Hepatocyte (in vitro differentiated cells): ENCODE data around the gene RPL9. TPM values are rescaled to one million over a fixed set of nuclear protein-coding genes. Genes with fewer than 3 reads are reported as not detected.

Experiments used
- DNase-seq: peaks from one replicate; pipeline ENCODE4 v3.0.0-alpha.2; 2016; ENCODE audit warnings: low spot score
- H2AFZ ChIP-seq: fragments of 200-600 bp; sonication (generic); 2 replicates; pipeline ENCODE4 v1.6.0; 2016; ENCODE audit warnings: antibody characterized with exemption, mild to moderate bottlenecking
- H3K27ac ChIP-seq: fragments of 200-600 bp; sonication (generic); 2 replicates; pipeline ENCODE4 v1.5.1; 2016; ENCODE audit warnings: mild to moderate bottlenecking
- H3K27me3 ChIP-seq: fragments of 200-600 bp; sonication (generic); 2 replicates; pipeline ENCODE4 v1.6.1; 2016
- H3K36me3 ChIP-seq: fragments of 200-600 bp; sonication (generic); replicated peaks from 2 replicates; pipeline ENCODE4 v1.5.1; 2016; ENCODE audit warnings: low read depth; ENCODE audit not compliant: insufficient read depth
- H3K4me1 ChIP-seq: fragments of 200-600 bp; sonication (generic); 2 replicates; pipeline ENCODE4 v1.5.1; 2016; ENCODE audit warnings: mild to moderate bottlenecking, moderate library complexity; ENCODE audit not compliant: insufficient read depth
- H3K4me2 ChIP-seq: fragments of 200-600 bp; sonication (generic); 2 replicates; pipeline ENCODE4 v1.6.0; 2016
- H3K4me3 ChIP-seq: fragments of 200-600 bp; sonication (generic); 2 replicates; pipeline ENCODE4 v1.5.1; 2016; ENCODE audit warnings: mild to moderate bottlenecking
- H3K79me2 ChIP-seq: fragments of 200-600 bp; sonication (generic); 2 replicates; pipeline ENCODE4 v1.6.0; 2017; ENCODE audit warnings: mild to moderate bottlenecking
- H3K9me2 ChIP-seq: fragments of 200-600 bp; sonication (generic); replicated peaks from 2 replicates; pipeline ENCODE4 v1.6.0; 2017; ENCODE audit warnings: mild to moderate bottlenecking; ENCODE audit not compliant: insufficient read depth
- H3K9me3 ChIP-seq: fragments of 200-600 bp; sonication (generic); 2 replicates; pipeline ENCODE4 v1.5.1; 2016; ENCODE audit warnings: low read depth, mild to moderate bottlenecking
- H4K20me1 ChIP-seq: fragments of 200-600 bp; sonication (generic); 2 replicates; pipeline ENCODE4 v1.6.0; 2016; ENCODE audit warnings: mild to moderate bottlenecking; ENCODE audit not compliant: insufficient read depth, poor library complexity, severe bottlenecking
- EZH2 ChIP-seq: fragments of 200-600 bp; sonication (generic); IDR thresholded peaks from 2 replicates; pipeline ENCODE4 v1.6.1; 2016; ENCODE audit warnings: antibody characterized with exemption, mild to moderate bottlenecking, borderline replicate concordance
- EZH2phosphoT487 ChIP-seq: fragments of 200-600 bp; sonication (generic); IDR thresholded peaks from one replicate; pipeline ENCODE4 v1.6.1; 2018; ENCODE audit warnings: antibody characterized with exemption, mild to moderate bottlenecking, low read depth, moderate library complexity; ENCODE audit not compliant: unreplicated experiment, severe bottlenecking
- WGBS: methylation state at CpG from one replicate; pipeline ENCODE4 v1.1.6; 2016; ENCODE audit warnings: low lambda C conversion rate; ENCODE audit errors: missing lambda C conversion rate; 5-methylcytosine and 5-hydroxymethylcytosine counted together
- polyA plus RNA-seq: library from polyadenylated mRNA; unstranded; fragments of >200 nt; fragmentation: Nextera tagmentation; extraction: Ambion mirVana; gene quantifications from 2 replicates; pipeline ENCODE4 v1.2.1, GENCODE V29; 2016
- total RNA-seq: library from RNA; depleted of rRNA; stranded (reverse); fragments of >200 nt; gene quantifications from 2 replicates; pipeline ENCODE4 v1.2.3, GENCODE V29; 2014
- TF ChIP-seq, protein P1 (sequence below): fragments of 200-600 bp; sonication (generic); IDR thresholded peaks from 2 replicates; pipeline ENCODE4 v1.5.1; 2016; ENCODE audit warnings: antibody characterized with exemption, mild to moderate bottlenecking; ENCODE audit not compliant: poor library complexity

RPL9 gene
- total and polyA plus RNA-seq, 2 experiments from 2014 or later, result 475 to 2,831 TPM

GRCh38 chr4:39453738-39454137, 5.0 kb downstream of the RPL9 start:
- Histone ChIP-seq H3K36me3 (peaks cover 8% of the 10 kb centered on the region), H3K79me2 (peaks cover 43% of the 10 kb centered on the region), H3K27ac (no peak overlapping the region), H3K9me3 (no peaks in the 10 kb centered on the region), H3K27me3 (no peaks in the 10 kb centered on the region), H4K20me1 (peaks cover 46% of the 10 kb centered on the region), H3K9me2 (no peaks in the 10 kb centered on the region), H3K4me3 (no peak overlapping the region), H3K4me2 (no peak overlapping the region), H3K4me1 (peaks cover 14% of the 10 kb centered on the region), H2AFZ (no peak overlapping the region)
- DNase-seq, result no peak
- no peak for TF ChIP-seq EZH2
- TF ChIP-seq, protein P1, sequence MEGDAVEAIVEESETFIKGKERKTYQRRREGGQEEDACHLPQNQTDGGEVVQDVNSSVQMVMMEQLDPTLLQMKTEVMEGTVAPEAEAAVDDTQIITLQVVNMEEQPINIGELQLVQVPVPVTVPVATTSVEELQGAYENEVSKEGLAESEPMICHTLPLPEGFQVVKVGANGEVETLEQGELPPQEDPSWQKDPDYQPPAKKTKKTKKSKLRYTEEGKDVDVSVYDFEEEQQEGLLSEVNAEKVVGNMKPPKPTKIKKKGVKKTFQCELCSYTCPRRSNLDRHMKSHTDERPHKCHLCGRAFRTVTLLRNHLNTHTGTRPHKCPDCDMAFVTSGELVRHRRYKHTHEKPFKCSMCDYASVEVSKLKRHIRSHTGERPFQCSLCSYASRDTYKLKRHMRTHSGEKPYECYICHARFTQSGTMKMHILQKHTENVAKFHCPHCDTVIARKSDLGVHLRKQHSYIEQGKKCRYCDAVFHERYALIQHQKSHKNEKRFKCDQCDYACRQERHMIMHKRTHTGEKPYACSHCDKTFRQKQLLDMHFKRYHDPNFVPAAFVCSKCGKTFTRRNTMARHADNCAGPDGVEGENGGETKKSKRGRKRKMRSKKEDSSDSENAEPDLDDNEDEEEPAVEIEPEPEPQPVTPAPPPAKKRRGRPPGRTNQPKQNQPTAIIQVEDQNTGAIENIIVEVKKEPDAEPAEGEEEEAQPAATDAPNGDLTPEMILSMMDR, result no peak
- TF ChIP-seq EZH2phosphoT487, result no peak
- WGBS, result 68% methylated on average over 2 of the region's 2 CpGs

DNA sequence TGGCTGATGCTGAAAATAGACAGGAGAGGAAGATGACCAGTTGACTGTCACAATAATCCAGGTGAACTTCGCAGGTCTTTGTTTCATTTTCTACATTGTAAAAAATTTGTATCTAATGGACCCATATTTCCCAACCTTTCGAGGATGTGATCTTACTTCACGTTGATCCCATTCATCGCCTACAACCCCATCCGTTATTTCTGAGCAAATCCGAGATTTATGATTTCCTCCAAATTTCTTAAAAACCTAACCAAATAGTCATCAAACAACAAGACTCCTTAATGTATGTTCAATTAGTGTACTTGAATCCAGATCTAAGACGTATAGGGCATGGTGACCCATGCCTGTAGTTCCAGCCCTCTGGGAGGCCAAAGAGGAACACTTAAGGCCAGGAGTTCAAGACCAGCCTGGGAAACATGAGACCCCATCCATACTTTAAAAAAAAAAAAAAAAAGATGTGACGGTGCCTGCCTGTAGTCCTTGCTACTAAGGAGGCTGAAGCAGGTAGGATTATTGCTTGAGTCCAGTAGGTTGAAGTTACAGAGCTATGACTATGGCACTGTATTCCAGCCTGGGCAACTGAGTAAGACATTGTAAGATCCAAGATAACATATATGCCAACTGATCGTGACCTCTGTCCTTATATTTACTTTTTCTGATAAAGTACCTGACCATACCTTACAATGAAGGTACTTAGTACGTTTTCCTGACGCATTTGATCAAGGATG, 5.7 kb downstream of the RPL9 start:
- Histone ChIP-seq H3K36me3 (peaks cover 8% of the 10 kb centered on the region), H3K4me1 (peaks cover 14% of the 10 kb centered on the region), H4K20me1 (peaks cover 46% of the 10 kb centered on the region)

DNA sequence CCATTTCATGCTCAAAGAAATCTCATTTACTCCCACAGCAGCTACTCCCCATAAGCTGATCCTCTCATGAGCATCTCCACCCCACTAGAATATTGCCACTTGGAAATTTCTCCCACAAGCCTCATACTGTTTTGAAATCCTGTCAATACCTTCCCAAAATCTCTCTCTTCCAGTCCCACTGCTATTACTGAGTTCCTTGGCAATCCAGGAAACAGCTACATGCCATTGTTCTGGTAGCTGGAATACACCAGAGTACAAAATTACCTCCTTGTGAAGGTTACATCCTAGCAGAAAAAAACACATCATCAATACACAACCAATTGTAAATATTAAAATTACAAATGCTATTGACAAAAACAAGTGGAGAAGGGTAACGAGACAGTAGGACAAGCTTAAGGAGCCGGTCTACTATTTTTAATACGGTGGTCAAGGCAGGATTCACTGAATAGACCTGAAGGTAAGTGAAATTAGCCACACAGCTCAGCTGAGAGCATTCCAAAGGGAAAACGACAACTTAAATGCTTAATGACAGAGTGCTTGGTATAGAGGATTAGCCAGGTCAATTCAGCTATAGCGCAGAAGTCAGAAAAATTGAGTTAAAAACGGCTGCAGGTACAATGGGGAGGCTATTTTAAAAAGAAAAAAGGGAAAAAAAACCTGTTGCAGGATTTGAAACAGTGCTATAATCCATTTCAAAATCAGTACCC, 6.4 kb downstream of the RPL9 start:
- Histone ChIP-seq H3K4me3 (no peak overlapping the region), H3K27me3 (no peaks in the 10 kb centered on the region), H3K27ac (no peak overlapping the region), H3K9me2 (no peaks in the 10 kb centered on the region), H2AFZ (no peak overlapping the region), H3K79me2 (peaks cover 29% of the 10 kb centered on the region), H3K4me2 (no peak overlapping the region), H3K9me3 (no peaks in the 10 kb centered on the region), H4K20me1 (peaks cover 40% of the 10 kb centered on the region), H3K36me3 (peaks cover 8% of the 10 kb centered on the region), H3K4me1 (peaks cover 10% of the 10 kb centered on the region)
- TF ChIP-seq, protein P1, result no peak
- TF ChIP-seq EZH2, result no peak
- TF ChIP-seq EZH2phosphoT487, result no peak
- no peak for DNase-seq
- 93% methylated on average over 6 of the region's 6 CpGs for WGBS

More for the DNA sequence above, 5.7 kb downstream of the RPL9 start:
- no peak overlapping the region for H3K4me2 ChIP-seq
- no peak for DNase-seq
- H2AFZ ChIP-seq, result no peak overlapping the region
- no peaks in the 10 kb centered on the region for H3K9me3 ChIP-seq
- peaks cover 37% of the 10 kb centered on the region for H3K79me2 ChIP-seq
- no peaks in the 10 kb centered on the region for H3K9me2 ChIP-seq
- TF ChIP-seq EZH2 (no peak), EZH2phosphoT487 (no peak)
- TF ChIP-seq, protein P1, result no peak
- no peak overlapping the region for H3K27ac ChIP-seq
- 92% methylated on average over 11 of the region's 11 CpGs for WGBS
- H3K27me3 ChIP-seq, result no peaks in the 10 kb centered on the region
- H3K4me3 ChIP-seq, result no peak overlapping the region
